Transverse colon (tissue), 4 donors: Measurements from ENCODE around the gene ATP2B3. TPM values are rescaled to one million over a fixed set of nuclear protein-coding genes. Genes with fewer than 3 reads are reported as not detected.

Experiments
- DNase-seq: peaks from one replicate; pipeline ENCODE4 v3.0.0-alpha.2; 2019
- H3K27ac ChIP-seq, 4 donors: fragments of 200-600 bp; sonication (generic); 2 replicates each; pipeline ENCODE4 v1.5.1; 2016 to 2018; ENCODE audit warnings: inconsistent platforms in 4 of 4
- H3K27me3 ChIP-seq: fragments of 200-600 bp; sonication (generic); 2 replicates; pipeline ENCODE4 v1.5.1; 2017; ENCODE audit warnings: inconsistent platforms
- H3K36me3 ChIP-seq, 4 donors: fragments of 200-600 bp; sonication (generic); 2 replicates each; pipeline ENCODE4 v1.5.1; 2017 to 2019; ENCODE audit warnings: inconsistent platforms in 4 of 4
- H3K4me1 ChIP-seq, 4 donors: fragments of 200-600 bp; sonication (generic); 2 replicates each; pipeline ENCODE4 v1.5.1; 2017 to 2020; ENCODE audit warnings: inconsistent platforms in 4 of 4
- H3K4me3 ChIP-seq, 4 donors: fragments of 200-600 bp; sonication (generic); 1 replicate in 1 of 4; 2 replicates in 3 of 4; pipeline versions ENCODE4 v1.5.1 to v1.6.1; 2017 to 2019; ENCODE audit warnings: inconsistent platforms in 4 of 4
- H3K9me3 ChIP-seq, 2 donors: fragments of 200-600 bp; sonication (generic); 2 replicates each; pipeline ENCODE4 v1.5.1; 2017 to 2019; ENCODE audit warnings: inconsistent platforms in 2 of 2
- CTCF ChIP-seq, 5 experiments: fragments of 200-600 bp in 3 of 5; fragments of 450-650 bp in 2 of 5; sonication (generic) in 3 of 5; IDR thresholded peaks; 1 replicate in 2 of 5; 2 replicates in 3 of 5; pipeline ENCODE4 v1.5.1; 2016 to 2017; ENCODE audit warnings: antibody characterized with exemption in 5 of 5, inconsistent platforms in 3 of 5, mild to moderate bottlenecking in 2 of 5, moderate library complexity in 1 of 5
- EP300 ChIP-seq: sonication (generic); formaldehyde crosslinking; IDR thresholded peaks from one replicate; pipeline ENCODE4 v1.6.1; 2017; ENCODE audit warnings: antibody characterized with exemption, low read depth
- POLR2A ChIP-seq: fragments of 450-650 bp; IDR thresholded peaks from one replicate; pipeline ENCODE4 v1.6.1; 2016; ENCODE audit warnings: antibody characterized with exemption, mild to moderate bottlenecking, moderate library complexity
- POLR2AphosphoS5 ChIP-seq, 3 donors: sonication (generic); formaldehyde crosslinking; IDR thresholded peaks; one replicate each; pipeline ENCODE4 v1.6.1; 2016; ENCODE audit warnings: antibody characterized with exemption in 3 of 3
- WGBS, 2 donors: methylation state at CpG; one replicate each; pipeline ENCODE4 v1.1.5; 2018; ENCODE audit warnings: low coverage in 1 of 2; 5-methylcytosine and 5-hydroxymethylcytosine counted together
- in situ Hi-C, 4 donors: fragments of 200-750 bp; cut with MboI; loops; one replicate each; pipeline versions ENCODE4 v1.15.0 to v1.15.1; 2017; ENCODE audit warnings: low sequenced_read_pairs in 3 of 4, low pct_ligation_motif_present in 1 of 4, low pct_unique_long_range_greater_than_20kb in 1 of 4
- intact Hi-C: fragments of 100-400 bp; cut with DNase I; formaldehyde crosslinking; loops from one replicate; pipeline ENCODE4 v1.15.1; 2023; ENCODE audit warnings: low total_unique reads
- total RNA-seq, 4 donors: library from RNA; depleted of rRNA; stranded (reverse); fragments of >200 nt; gene quantifications; one replicate each; pipeline ENCODE4 v1.1.0, GENCODE V29; 2016

The ATP2B3 gene
- total RNA-seq, 4 donors from 2014 or later, result not detected

- 64% methylated on average over 2 of the region's 2 CpGs; no CpG with 5 or more reads in 1 of the 2 donors for WGBS, 2 donors
- DNase-seq, result no peak
- Histone ChIP-seq H3K4me1 (no peaks in the 10 kb centered on the region), H3K27me3 (no peaks in the 10 kb centered on the region), H3K9me3 (no peaks in the 10 kb centered on the region), H3K4me3 (no peak overlapping the region), H3K27ac (no peak overlapping the region), H3K36me3 (no peaks in the 10 kb centered on the region)
- in situ Hi-C loops, result no loop called here
- TF ChIP-seq POLR2A (no peak), EP300 (no peak), POLR2AphosphoS5 (IDR thresholded peaks at IDR 0.05) (no peak), CTCF (IDR thresholded peaks at IDR 0.05) (no peak)
- intact Hi-C loops, result no loop called here
Measured at GRCh38 chrX:153578889-153579288, 61.4 kb downstream of the ATP2B3 start.

- WGBS, 2 donors, result 42 to 74% methylated on average over 2 to 14 of the region's 14 CpGs
- no peaks in the 10 kb centered on the region for H3K36me3 ChIP-seq
- DNase-seq, result no peak
- H3K4me1 ChIP-seq, result no peaks in the 10 kb centered on the region
- TF ChIP-seq POLR2AphosphoS5 (IDR thresholded peaks at IDR 0.05) (no peak), CTCF (IDR thresholded peaks at IDR 0.05) (no peak), POLR2A (no peak), EP300 (no peak)
- no peaks in the 10 kb centered on the region for H3K9me3 ChIP-seq
- in situ Hi-C loops (no loop called here), intact Hi-C loops (no loop called here)
- no peak overlapping the region for H3K4me3 ChIP-seq
- no peak overlapping the region for H3K27ac ChIP-seq
- H3K27me3 ChIP-seq, result no peaks in the 10 kb centered on the region
Measured at GRCh38 chrX:153580700-153581386, 63.4 kb downstream of the ATP2B3 start.

GRCh38 chrX:153582896-153583295 is 65.5 kb downstream of the ATP2B3 start:
- in situ Hi-C loops, result no loop called here

GRCh38 chrX:153583433-153583832 is 66.0 kb downstream of the ATP2B3 start:
- in situ Hi-C loops (no loop called here), intact Hi-C loops (no loop called here)
- TF ChIP-seq EP300 (no peak), POLR2AphosphoS5 (IDR thresholded peaks at IDR 0.05) (no peak), CTCF (IDR thresholded peaks at IDR 0.05) (no peak), POLR2A (no peak)

More at GRCh38 chrX:153582896-153583295, 65.5 kb downstream of the ATP2B3 start:
- intact Hi-C loops, result no loop called here
- Histone ChIP-seq H3K4me1 (no peaks in the 10 kb centered on the region), H3K36me3 (no peaks in the 10 kb centered on the region), H3K4me3 (no peak overlapping the region), H3K9me3 (no peaks in the 10 kb centered on the region), H3K27ac (no peak overlapping the region), H3K27me3 (no peaks in the 10 kb centered on the region)
- WGBS, 2 donors, result 48% methylated on average over 13 of the region's 13 CpGs; no CpG with 5 or more reads in 1 of the 2 donors
- DNase-seq, result peak; percentile 45
- TF ChIP-seq POLR2AphosphoS5 (IDR thresholded peaks at IDR 0.05), result no peak
- no peak for TF ChIP-seq POLR2A
- no peak for TF ChIP-seq EP300
- TF ChIP-seq CTCF (IDR thresholded peaks at IDR 0.05), result no peak

More at GRCh38 chrX:153583433-153583832, 66.0 kb downstream of the ATP2B3 start:
- Histone ChIP-seq H3K4me1 (no peaks in the 10 kb centered on the region), H3K9me3 (no peaks in the 10 kb centered on the region), H3K4me3 (no peak overlapping the region), H3K27me3 (no peaks in the 10 kb centered on the region), H3K36me3 (no peaks in the 10 kb centered on the region), H3K27ac (no peak overlapping the region)
- no peak for DNase-seq
- 20 to 60% methylated on average over 1 to 2 of the region's 2 CpGs for WGBS, 2 donors
